ENCODE results near the gene NUP62CL.
A peak's percentile ranks its signal among the peaks of the same experiment; 100 is the strongest.

Gene NUP62CL

DNA sequence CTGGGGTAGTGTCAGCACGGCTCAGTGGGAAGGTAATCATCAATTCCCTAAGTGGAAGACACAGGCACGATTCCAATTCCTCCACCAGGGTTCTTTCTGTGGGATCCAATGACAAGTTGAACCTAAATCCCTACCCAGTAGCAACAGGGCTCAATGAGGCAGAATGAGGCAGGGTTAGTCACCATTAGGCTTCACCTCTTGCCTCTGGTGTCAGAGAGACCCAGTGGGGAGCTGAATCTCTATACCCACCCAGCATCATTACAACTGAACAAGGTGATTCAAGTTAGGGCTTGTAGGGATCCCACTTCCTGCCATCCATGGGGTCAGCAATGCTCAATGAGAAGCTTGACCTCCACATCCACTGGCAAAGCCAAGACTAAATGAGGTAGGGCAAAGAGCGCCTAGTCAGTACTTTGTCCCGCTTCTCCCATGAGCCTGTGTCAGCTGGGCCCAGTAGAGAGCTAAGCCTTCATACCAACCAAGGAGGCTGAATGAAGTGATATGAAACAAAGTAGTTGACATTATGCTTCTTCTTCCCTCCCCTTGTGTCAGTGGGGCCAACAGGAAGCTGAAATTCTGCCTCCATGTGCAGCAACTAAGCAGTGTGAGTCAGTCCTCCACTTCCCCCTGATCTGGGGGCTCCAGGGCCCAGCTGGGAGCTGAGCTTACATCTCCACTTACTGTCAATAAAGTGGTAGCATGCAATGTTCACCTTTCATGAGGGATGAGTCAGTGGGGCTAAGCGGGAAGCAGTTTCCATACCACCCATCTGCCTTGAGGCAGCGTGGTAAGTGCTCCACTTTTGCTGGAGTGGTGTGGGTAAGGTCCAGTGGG lies 51.2 kb downstream of the NUP62CL start:
- H3K4me3 ChIP-seq (ENCODE audit: low read length, poor library complexity, severe bottlenecking), result peak overlapping the region; percentile 44
- H3F3A ChIP-seq (ENCODE audit: low read depth), result no peaks in the 10 kb centered on the region
- H3K4me1 ChIP-seq (ENCODE audit: insufficient read depth, low read length, poor library complexity, severe bottlenecking), result no peaks in the 10 kb centered on the region
- TF ChIP-seq CTCF (conservative IDR thresholded peaks at IDR 0.05; ENCODE audit: low read length) (no peak), EZH2phosphoT487 (IDR thresholded peaks at IDR 0.05; ENCODE audit: borderline replicate concordance) (no peak)
- H3K9me2 ChIP-seq (replicated peaks; ENCODE audit: low read depth, low read length), result no peaks in the 10 kb centered on the region
- H3K79me2 ChIP-seq (ENCODE audit: insufficient read depth, low read length), result no peaks in the 10 kb centered on the region
- H3K9me3 ChIP-seq (ENCODE audit: insufficient read depth, low read depth, low read length), result no peaks in the 10 kb centered on the region
- no peaks in the 10 kb centered on the region for H4K20me1 ChIP-seq (ENCODE audit: insufficient read depth, low read length, poor library complexity, severe bottlenecking)
- no peaks in the 10 kb centered on the region for H3K27me3 ChIP-seq (ENCODE audit: insufficient read depth, low read length, poor library complexity, severe bottlenecking)
- H3K9ac ChIP-seq (ENCODE audit: low read depth, low read length, poor library complexity, severe bottlenecking), result no peak overlapping the region
- no peaks in the 10 kb centered on the region for H3K36me3 ChIP-seq (ENCODE audit: insufficient read depth, low read length)
- peak overlapping the region; percentile 20 for H3K4me2 ChIP-seq (ENCODE audit: low read depth, low read length, poor library complexity, severe bottlenecking)
- peak overlapping the region; percentile 52; the same call in 1 of the 2 replicates for H2AFZ ChIP-seq (ENCODE audit: low read length)

DNA sequence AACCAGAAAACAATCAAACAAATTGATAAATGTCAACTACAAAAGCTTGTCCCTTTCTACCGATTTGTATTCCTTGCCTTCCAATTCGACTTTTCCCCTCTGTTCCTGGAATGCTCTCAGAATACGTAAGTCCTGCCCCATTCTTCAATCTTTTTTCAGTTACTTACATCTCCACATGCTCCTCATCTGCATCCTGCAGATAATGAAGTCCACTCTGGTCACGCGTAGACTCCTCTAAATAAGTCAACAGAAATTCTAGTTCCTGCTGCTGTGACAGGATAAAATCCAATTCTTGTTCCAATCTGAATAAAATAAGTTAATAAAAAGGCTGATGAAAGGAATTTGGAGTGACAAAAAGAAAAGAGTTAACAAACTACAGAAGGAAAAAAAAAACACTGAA lies 53.2 kb downstream of the NUP62CL start:
- Histone ChIP-seq H3K9me2 (replicated peaks; ENCODE audit: low read depth, low read length) (no peaks in the 10 kb centered on the region), H3K9me3 (ENCODE audit: insufficient read depth, low read depth, low read length) (no peaks in the 10 kb centered on the region), H3F3A (ENCODE audit: low read depth) (no peaks in the 10 kb centered on the region), H4K20me1 (ENCODE audit: insufficient read depth, low read length, poor library complexity, severe bottlenecking) (no peaks in the 10 kb centered on the region), H3K79me2 (ENCODE audit: insufficient read depth, low read length) (no peaks in the 10 kb centered on the region), H3K36me3 (ENCODE audit: insufficient read depth, low read length) (no peaks in the 10 kb centered on the region), H3K4me3 (ENCODE audit: low read length, poor library complexity, severe bottlenecking) (no peak overlapping the region), H3K9ac (ENCODE audit: low read depth, low read length, poor library complexity, severe bottlenecking) (no peak overlapping the region), H2AFZ (ENCODE audit: low read length) (no peak overlapping the region), H3K4me1 (ENCODE audit: insufficient read depth, low read length, poor library complexity, severe bottlenecking) (no peaks in the 10 kb centered on the region), H3K4me2 (ENCODE audit: low read depth, low read length, poor library complexity, severe bottlenecking) (no peak overlapping the region), H3K27me3 (ENCODE audit: insufficient read depth, low read length, poor library complexity, severe bottlenecking) (no peaks in the 10 kb centered on the region)
- TF ChIP-seq CTCF (conservative IDR thresholded peaks at IDR 0.05; ENCODE audit: low read length) (no peak), EZH2phosphoT487 (IDR thresholded peaks at IDR 0.05; ENCODE audit: borderline replicate concordance) (no peak)

- TF ChIP-seq EZH2phosphoT487 (IDR thresholded peaks at IDR 0.05; ENCODE audit: borderline replicate concordance), result no peak
- TF ChIP-seq CTCF (conservative IDR thresholded peaks at IDR 0.05; ENCODE audit: low read length), result no peak
Measured at GRCh38 chrX:107146670-107147069, 59.6 kb downstream of the NUP62CL start.

More at GRCh38 chrX:107146670-107147069, 59.6 kb downstream of the NUP62CL start:
- Histone ChIP-seq H3K4me1 (ENCODE audit: insufficient read depth, low read length, poor library complexity, severe bottlenecking) (no peaks in the 10 kb centered on the region), H3F3A (ENCODE audit: low read depth) (no peaks in the 10 kb centered on the region), H3K79me2 (ENCODE audit: insufficient read depth, low read length) (no peaks in the 10 kb centered on the region), H3K9me3 (ENCODE audit: insufficient read depth, low read depth, low read length) (no peaks in the 10 kb centered on the region), H3K9me2 (replicated peaks; ENCODE audit: low read depth, low read length) (no peaks in the 10 kb centered on the region), H3K4me3 (ENCODE audit: low read length, poor library complexity, severe bottlenecking) (no peak overlapping the region), H4K20me1 (ENCODE audit: insufficient read depth, low read length, poor library complexity, severe bottlenecking) (no peaks in the 10 kb centered on the region), H3K36me3 (ENCODE audit: insufficient read depth, low read length) (no peaks in the 10 kb centered on the region), H3K9ac (ENCODE audit: low read depth, low read length, poor library complexity, severe bottlenecking) (no peak overlapping the region), H3K27me3 (ENCODE audit: insufficient read depth, low read length, poor library complexity, severe bottlenecking) (no peaks in the 10 kb centered on the region), H3K4me2 (ENCODE audit: low read depth, low read length, poor library complexity, severe bottlenecking) (no peak overlapping the region), H2AFZ (ENCODE audit: low read length) (no peak overlapping the region)
